NB4 (cell line): ENCODE results near the gene ATXN7.

Source experiments
- DNase-seq: peaks from one replicate; pipeline ENCODE4 v3.0.0; 2010; ENCODE audit warnings: low read depth
- H3K4me3 ChIP-seq: one replicate; pipeline ENCODE4 v1.5.1; 2011; ENCODE audit warnings: mild to moderate bottlenecking, low read depth, low read length, moderate library complexity
- CTCF ChIP-seq: IDR thresholded peaks from one replicate; pipeline ENCODE4 v1.5.1; 2012; ENCODE audit warnings: low read depth, low read length
- MAX ChIP-seq: IDR thresholded peaks from 2 replicates; pipeline ENCODE4 v1.6.1; 2011; ENCODE audit warnings: low read depth, low read length
- MYC ChIP-seq: IDR thresholded peaks from 2 replicates; pipeline ENCODE4 v1.6.1; 2011; ENCODE audit warnings: low read depth, low read length
- POLR2A ChIP-seq: IDR thresholded peaks from 2 replicates; pipeline ENCODE4 v1.6.1; 2011; ENCODE audit warnings: mild to moderate bottlenecking; ENCODE audit not compliant: insufficient read length; ENCODE audit errors: extremely low read depth

ATXN7 gene

GRCh38 chr3:63863150-63864007, at the start of gene ATXN7, which contains the start of gene THOC7:
Gene ATXN7, plus strand, starts transcription at chr3:63863867. Its CDS starts 48,732 bp downstream, at chr3:63912599.
Gene THOC7, minus strand, starts transcription at chr3:63863805. Its CDS starts 15 bp downstream, at chr3:63863790.
- peak; percentile 34 for TF ChIP-seq POLR2A
- peak; percentile 38 for TF ChIP-seq MAX
- TF ChIP-seq MYC = 0 out of 2 replicates have a peak, but pooled peaks have one; percentile 24
- no peak for TF ChIP-seq CTCF
- DNase-seq = peak; percentile 72

GRCh38 chr3:63814237-63814636, 49.4 kb upstream of the ATXN7 start:
- H3K4me3 ChIP-seq = no peak overlapping the region
- TF ChIP-seq MYC (no peak), CTCF (no peak), MAX (no peak), POLR2A (no peak)
- DNase-seq = peak; percentile 8

More at GRCh38 chr3:63863150-63864007, at the start of gene ATXN7, which contains the start of gene THOC7:
- peak within 1 kb of the TSS; percentile 91 for H3K4me3 ChIP-seq

GRCh38 chr3:63817225-63817624, 46.4 kb upstream of the ATXN7 start:
- TF ChIP-seq MAX (no peak), CTCF (no peak), MYC (no peak), POLR2A (no peak)
- H3K4me3 ChIP-seq = no peak overlapping the region
- no peak for DNase-seq

GRCh38 chr3:63818282-63819150, 45.2 kb upstream of the ATXN7 start:
- peak; percentile 66 for DNase-seq
- no peak overlapping the region for H3K4me3 ChIP-seq
- TF ChIP-seq CTCF = peak; percentile 57
- no peak for TF ChIP-seq MAX

GRCh38 chr3:63819151-63819398, 44.6 kb upstream of the ATXN7 start, which contains the start of gene C3orf49:
Gene C3orf49, plus strand, starts transcription at chr3:63819299. Its CDS starts 173 bp downstream, at chr3:63819472.
- TF ChIP-seq MAX (no peak), POLR2A (no peak), MYC (no peak), CTCF (no peak)
- H3K4me3 ChIP-seq = no peak within 1 kb of the TSS
- DNase-seq = no peak
